ENCODE results near the gene ECE1. TPM values are rescaled to one million over a fixed set of nuclear protein-coding genes. Genes with fewer than 3 reads are reported as not detected.

Gene ECE1
- total RNA-seq, 5 donors from 2014 or later (not counting 1 experiment from before 2014, with no cell fraction given) = 81.0 to 94.5 (median 87.1) TPM

DNA sequence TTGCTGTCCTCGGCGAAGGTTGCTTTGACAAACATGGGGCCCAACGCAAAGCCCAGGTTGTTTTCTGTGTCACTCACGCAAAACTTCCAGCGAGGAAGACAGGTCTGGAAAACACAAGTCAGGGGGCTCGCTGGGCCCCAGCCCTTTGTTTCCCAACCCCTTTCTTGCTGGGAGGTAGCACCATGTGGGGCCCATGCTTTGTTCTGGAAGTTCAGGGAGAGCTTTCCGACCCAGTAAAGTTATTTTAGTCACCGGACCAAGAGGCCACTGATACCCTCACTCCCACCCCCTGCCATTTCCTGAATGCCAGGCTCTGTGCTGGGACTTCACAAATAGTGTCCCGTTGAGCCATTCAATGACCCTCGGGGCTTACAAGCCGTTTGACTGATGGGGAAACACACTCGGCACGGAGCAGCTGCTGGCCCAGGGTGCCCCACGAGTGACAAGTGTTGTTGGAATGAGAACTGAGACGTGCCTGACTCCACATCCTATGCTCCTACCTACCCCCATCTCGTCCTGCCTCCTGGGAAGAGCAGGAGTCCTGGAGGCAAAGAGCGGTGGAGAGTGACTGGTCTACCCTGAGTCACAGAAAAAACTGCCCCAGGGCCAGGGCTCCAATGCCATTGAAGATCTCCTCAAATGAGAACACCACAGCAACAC lies 52.0 kb downstream of the ECE1 start:
- Mint-ChIP-seq H3K4me1 (no peaks in the 10 kb centered on the region), H3K9me3 (no peaks in the 10 kb centered on the region), H3K27me3 (no peaks in the 10 kb centered on the region), H3K36me3 (peaks cover 50% of the 10 kb centered on the region), H3K27ac (no peak overlapping the region), H3K4me3 (no peak overlapping the region)
- ChIA-PET POLR2A (no interaction called here), CTCF (no interaction called here)
- H3K4me3 ChIP-seq (ENCODE audit: control insufficient read depth in 1 of 2, extremely low read depth in 1 of 2, low read length in 1 of 2) = no peak overlapping the region
- ATAC-seq (replicated peaks in 1 of 4) = no peak
- no peaks in the 10 kb centered on the region for H3K9me3 ChIP-seq
- no peaks in the 10 kb centered on the region for H3K27me3 ChIP-seq (replicated peaks in 1 of 2; ENCODE audit: control insufficient read depth in 2 of 2, extremely low read depth in 1 of 2, insufficient read depth in 2 of 2, low read length in 1 of 2)
- WGBS (ENCODE audit: insufficient coverage) = 97% methylated on average over 9 of the region's 17 CpGs
- peaks cover 19 to 76% of the 10 kb centered on the region in 2 donors for H3K36me3 ChIP-seq (ENCODE audit: control insufficient read depth in 2 of 2, extremely low read depth in 1 of 2, insufficient read depth in 1 of 2, low read length in 1 of 2)
- H3K4me1 ChIP-seq (ENCODE audit: control insufficient read depth in 1 of 2, extremely low read depth in 1 of 2, insufficient read depth in 2 of 2, low read length in 2 of 2) = no peaks in the 10 kb centered on the region
- DNase-seq = no peak
- H3K27ac ChIP-seq (ENCODE audit: low read length) = no peak overlapping the region

- WGBS (ENCODE audit: insufficient coverage) = 97% methylated on average over 8 of the region's 12 CpGs
- no peaks in the 10 kb centered on the region for H3K9me3 ChIP-seq
Observed at GRCh38 chr1:21237446-21238088, 52.7 kb downstream of the ECE1 start.

DNA sequence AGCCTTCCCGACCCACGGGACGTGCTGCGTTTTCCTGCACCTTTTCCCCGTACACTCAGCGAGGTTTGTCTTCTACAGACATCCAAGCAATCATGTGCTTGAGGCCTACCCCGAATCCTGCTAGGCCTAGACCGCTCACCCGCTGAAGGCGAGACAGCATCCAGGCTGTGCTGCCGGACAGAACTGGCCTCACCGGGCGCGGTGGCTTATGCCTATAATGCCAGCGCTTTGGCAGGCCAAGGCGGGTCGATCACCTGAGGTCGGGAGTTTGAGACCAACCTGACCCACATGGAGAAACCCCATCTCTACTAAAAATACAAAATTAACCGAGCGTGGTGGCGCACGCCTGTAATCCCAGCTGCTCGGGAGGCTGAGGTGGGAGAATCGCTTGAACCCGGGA lies 54.1 kb downstream of the ECE1 start:
- Histone ChIP-seq H3K27me3 (replicated peaks in 1 of 2; ENCODE audit: control insufficient read depth in 2 of 2, extremely low read depth in 1 of 2, insufficient read depth in 2 of 2, low read length in 1 of 2) (no peaks in the 10 kb centered on the region), H3K4me1 (ENCODE audit: control insufficient read depth in 1 of 2, extremely low read depth in 1 of 2, insufficient read depth in 2 of 2, low read length in 2 of 2) (no peaks in the 10 kb centered on the region), H3K9me3 (no peaks in the 10 kb centered on the region), H3K36me3 (ENCODE audit: control insufficient read depth in 2 of 2, extremely low read depth in 1 of 2, insufficient read depth in 1 of 2, low read length in 1 of 2) (peaks cover 19 to 72% of the 10 kb centered on the region in 2 donors), H3K27ac (ENCODE audit: low read length) (no peak overlapping the region), H3K4me3 (ENCODE audit: control insufficient read depth in 1 of 2, extremely low read depth in 1 of 2, low read length in 1 of 2) (no peak overlapping the region)
- Mint-ChIP-seq H3K27ac (no peak overlapping the region), H3K9me3 (no peaks in the 10 kb centered on the region), H3K27me3 (no peaks in the 10 kb centered on the region), H3K36me3 (peaks cover 47% of the 10 kb centered on the region), H3K4me3 (no peak overlapping the region), H3K4me1 (no peaks in the 10 kb centered on the region)
- CTCF ChIA-PET = no interaction called here
- POLR2A ChIA-PET = no interaction called here
- WGBS (ENCODE audit: insufficient coverage) = 95% methylated on average over 14 of the region's 25 CpGs
- DNase-seq = no peak
- no peak for ATAC-seq (replicated peaks in 1 of 4)

More at GRCh38 chr1:21237446-21238088, 52.7 kb downstream of the ECE1 start:
- H3K4me3 ChIP-seq (ENCODE audit: control insufficient read depth in 1 of 2, extremely low read depth in 1 of 2, low read length in 1 of 2) = no peak overlapping the region
- peaks cover 19 to 76% of the 10 kb centered on the region in 2 donors for H3K36me3 ChIP-seq (ENCODE audit: control insufficient read depth in 2 of 2, extremely low read depth in 1 of 2, insufficient read depth in 1 of 2, low read length in 1 of 2)
- ATAC-seq (replicated peaks in 1 of 4) = no peak
- Mint-ChIP-seq H3K4me1 (no peaks in the 10 kb centered on the region), H3K27ac (no peak overlapping the region), H3K36me3 (peaks cover 48% of the 10 kb centered on the region), H3K4me3 (no peak overlapping the region), H3K27me3 (no peaks in the 10 kb centered on the region), H3K9me3 (no peaks in the 10 kb centered on the region)
- H3K4me1 ChIP-seq (ENCODE audit: control insufficient read depth in 1 of 2, extremely low read depth in 1 of 2, insufficient read depth in 2 of 2, low read length in 2 of 2) = no peaks in the 10 kb centered on the region
- no peak overlapping the region for H3K27ac ChIP-seq (ENCODE audit: low read length)
- no peak for DNase-seq
- ChIA-PET CTCF (interaction anchor here (0.8 kb wide), 2 partner anchors 17 to 126 kb away, joined by 3 read pairs; no protein-coding TSS in a partner anchor), POLR2A (no interaction called here)
- H3K27me3 ChIP-seq (replicated peaks in 1 of 2; ENCODE audit: control insufficient read depth in 2 of 2, extremely low read depth in 1 of 2, insufficient read depth in 2 of 2, low read length in 1 of 2) = no peaks in the 10 kb centered on the region

DNA sequence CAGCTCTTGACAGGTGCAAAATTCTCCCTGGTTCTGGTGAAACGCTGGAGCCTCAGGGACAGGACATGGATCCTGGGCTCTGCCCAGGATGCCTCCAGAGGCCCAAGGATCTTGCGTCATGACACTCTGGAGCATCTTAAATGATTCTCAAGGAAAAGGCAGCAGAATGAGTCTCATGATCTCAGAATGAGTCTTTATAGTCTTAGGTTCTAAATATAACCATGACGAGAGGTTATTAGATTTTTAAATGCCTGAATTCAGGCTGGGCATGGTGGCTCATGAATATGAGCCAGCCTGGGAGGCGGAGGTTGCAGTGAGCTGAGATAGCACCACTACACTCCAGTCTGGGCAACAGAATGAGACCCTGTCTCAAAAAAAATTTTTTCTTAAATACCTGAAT lies 55.5 kb downstream of the ECE1 start:
- Mint-ChIP-seq H3K27me3 (no peaks in the 10 kb centered on the region), H3K4me1 (no peaks in the 10 kb centered on the region), H3K36me3 (peaks cover 51% of the 10 kb centered on the region), H3K27ac (no peak overlapping the region), H3K4me3 (no peak overlapping the region), H3K9me3 (no peaks in the 10 kb centered on the region)
- H3K4me1 ChIP-seq (ENCODE audit: control insufficient read depth in 1 of 2, extremely low read depth in 1 of 2, insufficient read depth in 2 of 2, low read length in 2 of 2) = no peaks in the 10 kb centered on the region
- POLR2A ChIA-PET = interaction anchor here in 1 of 2 donors (0.6 kb wide), 1 partner anchor 12 kb away, joined by 4 read pairs; no protein-coding TSS in a partner anchor
- H3K9me3 ChIP-seq = no peaks in the 10 kb centered on the region
- H3K4me3 ChIP-seq (ENCODE audit: control insufficient read depth in 1 of 2, extremely low read depth in 1 of 2, low read length in 1 of 2) = no peak overlapping the region
- H3K36me3 ChIP-seq (ENCODE audit: control insufficient read depth in 2 of 2, extremely low read depth in 1 of 2, insufficient read depth in 1 of 2, low read length in 1 of 2) = peaks cover 23 to 65% of the 10 kb centered on the region in 2 donors
- no peak for DNase-seq
- 95% methylated on average over 3 of the region's 4 CpGs for WGBS (ENCODE audit: insufficient coverage)
- H3K27ac ChIP-seq (ENCODE audit: low read length) = no peak overlapping the region
- no peak for ATAC-seq (replicated peaks in 1 of 4)
- H3K27me3 ChIP-seq (replicated peaks in 1 of 2; ENCODE audit: control insufficient read depth in 2 of 2, extremely low read depth in 1 of 2, insufficient read depth in 2 of 2, low read length in 1 of 2) = no peaks in the 10 kb centered on the region
- CTCF ChIA-PET = interaction anchor here in 1 of 2 donors (1.1 kb wide), 1 partner anchor 135 kb away, joined by 3 read pairs; no protein-coding TSS in a partner anchor

- no peaks in the 10 kb centered on the region for H3K27me3 ChIP-seq (replicated peaks in 1 of 2; ENCODE audit: control insufficient read depth in 2 of 2, extremely low read depth in 1 of 2, insufficient read depth in 2 of 2, low read length in 1 of 2)
- Mint-ChIP-seq H3K27me3 (no peaks in the 10 kb centered on the region), H3K27ac (no peak overlapping the region), H3K4me1 (no peaks in the 10 kb centered on the region), H3K4me3 (no peak overlapping the region), H3K36me3 (peaks cover 48% of the 10 kb centered on the region), H3K9me3 (no peaks in the 10 kb centered on the region)
- H3K4me1 ChIP-seq (ENCODE audit: control insufficient read depth in 1 of 2, extremely low read depth in 1 of 2, insufficient read depth in 2 of 2, low read length in 2 of 2) = no peaks in the 10 kb centered on the region
- no peaks in the 10 kb centered on the region for H3K9me3 ChIP-seq
- DNase-seq (no peak), ATAC-seq (replicated peaks in 1 of 4) (no peak)
- peaks cover 23 to 55% of the 10 kb centered on the region in 2 donors for H3K36me3 ChIP-seq (ENCODE audit: control insufficient read depth in 2 of 2, extremely low read depth in 1 of 2, insufficient read depth in 1 of 2, low read length in 1 of 2)
- H3K4me3 ChIP-seq (ENCODE audit: control insufficient read depth in 1 of 2, extremely low read depth in 1 of 2, low read length in 1 of 2) = no peak overlapping the region
- no peak overlapping the region for H3K27ac ChIP-seq (ENCODE audit: low read length)
- POLR2A ChIA-PET = no interaction called here
- WGBS (ENCODE audit: insufficient coverage) = 60% methylated on average over 8 of the region's 8 CpGs
- CTCF ChIA-PET = interaction anchor here (0.6 to 2.7 kb wide), 5 partner anchors 33 to 137 kb away, joined by 3 to 22 read pairs (median 4); no protein-coding TSS in a partner anchor
Observed at GRCh38 chr1:21233490-21233889, 56.8 kb downstream of the ECE1 start.

DNA sequence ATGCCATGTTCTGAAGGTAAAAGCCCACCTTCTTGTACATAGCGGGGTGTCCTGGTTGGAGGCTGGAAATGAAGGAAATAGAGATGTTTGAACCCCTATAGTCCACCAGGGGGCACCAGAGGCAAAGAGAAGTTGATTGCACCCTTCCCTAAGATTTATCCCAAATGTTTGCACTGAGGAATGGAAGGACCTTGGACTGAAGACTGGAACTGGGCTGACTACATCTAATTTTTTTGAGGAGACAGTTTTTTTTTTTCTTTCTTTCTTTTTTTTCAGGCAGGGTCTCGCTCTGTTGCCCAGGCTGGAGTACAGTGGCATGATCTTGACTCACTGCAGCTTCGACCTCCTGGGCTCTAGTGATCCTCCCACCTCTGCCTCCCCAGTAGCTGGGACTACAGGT lies 58.2 kb downstream of the ECE1 start:
- H3K27me3 ChIP-seq (replicated peaks in 1 of 2; ENCODE audit: control insufficient read depth in 2 of 2, extremely low read depth in 1 of 2, insufficient read depth in 2 of 2, low read length in 1 of 2) = no peaks in the 10 kb centered on the region
- ChIA-PET POLR2A (interaction anchor here in 1 of 2 donors (0.7 kb wide), 1 partner anchor 438 kb away, joined by 4 read pairs; no protein-coding TSS in a partner anchor), CTCF (interaction anchor here (0.6 to 2.7 kb wide), 11 partner anchors 11 to 287 kb away, joined by 3 to 22 read pairs (median 3); no protein-coding TSS in a partner anchor)
- Mint-ChIP-seq H3K9me3 (no peaks in the 10 kb centered on the region), H3K27me3 (no peaks in the 10 kb centered on the region), H3K27ac (no peak overlapping the region), H3K4me3 (no peak overlapping the region), H3K4me1 (no peaks in the 10 kb centered on the region), H3K36me3 (peaks cover 47% of the 10 kb centered on the region)
- no peaks in the 10 kb centered on the region for H3K9me3 ChIP-seq
- H3K27ac ChIP-seq (ENCODE audit: low read length) = no peak overlapping the region
- H3K4me3 ChIP-seq (ENCODE audit: control insufficient read depth in 1 of 2, extremely low read depth in 1 of 2, low read length in 1 of 2) = no peak overlapping the region
- peaks cover 16 to 52% of the 10 kb centered on the region in 2 donors for H3K36me3 ChIP-seq (ENCODE audit: control insufficient read depth in 2 of 2, extremely low read depth in 1 of 2, insufficient read depth in 1 of 2, low read length in 1 of 2)
- no peaks in the 10 kb centered on the region for H3K4me1 ChIP-seq (ENCODE audit: control insufficient read depth in 1 of 2, extremely low read depth in 1 of 2, insufficient read depth in 2 of 2, low read length in 2 of 2)
- DNase-seq = peak in 20 of 35 experiments; percentile 11 to 71 (median 22)
- ATAC-seq (replicated peaks in 1 of 4) = peak in 3 of 4 experiments; percentile 52 to 53 (median 53)
- 100% methylated on average over 1 of the region's 3 CpGs for WGBS (ENCODE audit: insufficient coverage)

Measured in T-cell (primary cell).